T-helper 1 cell treated with Interleukin-12 subunit alpha and Interleukin-12 subunit beta and Interleukin-4 antibody, amounts not matched to agents 30 ng/mL and 1 ng/mL, for 36 hours (primary cell): ENCODE results near the gene IP6K2. TPM values are rescaled to one million over a fixed set of nuclear protein-coding genes. Genes with fewer than 3 reads are reported as not detected.
"Not testable (repeated sequence)": the region's sequence is repeated elsewhere in the genome, so short reads cannot be mapped to it uniquely, and the experiment has no call there.

Experiments
- intact Hi-C: fragments of 100-400 bp; cut with micrococcal nuclease; formaldehyde crosslinking; loops from one replicate; pipeline ENCODE4 v1.15.1; 2024
- total RNA-seq: library from RNA; stranded (reverse); gene quantifications from 2 replicates; pipeline ENCODE4 v1.2.3, GENCODE V29; 2022

Gene IP6K2
- total RNA-seq, 1 donor from 2014 or later: 57.3 TPM

DNA sequence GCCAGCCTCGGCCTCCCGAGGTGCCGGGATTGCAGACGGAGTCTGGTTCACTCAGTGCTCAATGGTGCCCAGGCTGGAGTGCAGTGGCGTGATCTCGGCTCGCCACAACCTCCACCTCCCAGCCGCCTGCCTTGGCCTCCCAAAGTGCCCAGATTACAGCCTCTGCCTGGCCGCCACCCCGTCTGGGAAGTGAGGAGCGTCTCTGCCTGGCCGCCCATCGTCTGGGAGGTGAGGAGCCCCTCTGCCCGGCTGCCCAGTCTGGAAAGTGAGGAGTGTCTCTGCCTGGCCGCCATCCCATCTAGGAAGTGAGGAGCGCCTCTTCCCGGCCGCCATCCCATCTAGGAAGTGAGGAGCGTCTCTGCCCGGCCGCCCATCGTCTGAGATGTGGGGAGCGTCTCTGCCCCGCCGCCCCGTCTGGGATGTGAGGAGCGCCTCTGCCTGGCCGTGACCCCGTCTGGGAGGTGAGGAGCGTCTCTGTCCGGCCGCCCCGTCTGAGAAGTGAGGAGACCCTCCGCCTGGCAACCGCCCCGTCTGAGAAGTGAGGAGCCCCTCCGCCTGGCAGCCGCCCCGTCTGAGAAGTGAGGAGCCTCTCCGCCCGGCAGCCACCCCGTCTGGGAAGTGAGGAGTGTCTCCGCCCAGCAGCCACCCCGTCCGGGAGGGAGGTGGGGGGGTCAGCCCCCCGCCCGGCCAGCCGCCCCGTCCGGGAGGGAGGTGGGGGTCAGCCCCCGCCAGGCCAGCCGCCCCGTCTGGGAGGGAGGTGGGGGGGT, 16.9 kb upstream of the IP6K2 start:
- intact Hi-C loops: not testable (repeated sequence)

- intact Hi-C loops: no loop called here
Observed at GRCh38 chr3:48727511-48727910, 10.5 kb upstream of the IP6K2 start.

DNA sequence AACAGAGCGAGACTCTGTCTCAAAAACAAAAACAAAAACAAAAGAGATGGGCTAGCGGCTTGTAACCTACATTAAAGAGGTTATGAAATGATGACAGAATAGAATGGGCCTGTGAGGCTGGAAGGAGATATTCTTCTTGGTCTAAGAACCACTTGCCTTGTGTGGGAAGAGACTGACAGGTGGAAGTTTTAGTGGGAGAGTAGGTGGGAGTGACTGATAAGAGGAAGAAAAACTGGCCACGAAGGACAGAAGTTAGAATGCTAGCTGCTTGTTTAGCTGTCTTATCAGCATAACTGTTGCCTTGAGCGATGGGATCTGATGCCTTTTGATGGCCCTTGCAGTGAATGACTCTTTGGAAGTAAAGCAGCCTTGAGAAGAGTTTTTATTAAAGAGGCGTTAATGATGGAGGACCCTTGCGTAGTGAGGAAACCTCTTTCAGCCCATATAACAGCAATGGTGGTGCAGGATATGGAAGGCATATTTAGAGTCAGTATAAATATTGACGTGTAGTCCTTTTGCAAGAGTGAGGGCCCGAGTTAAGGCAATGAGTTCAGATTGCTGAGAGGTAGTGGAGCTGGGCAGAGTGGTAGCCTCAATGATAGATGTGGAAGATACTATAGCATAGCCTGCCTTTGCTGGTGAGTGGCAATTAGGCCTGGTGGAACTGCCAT, 8.3 kb upstream of the IP6K2 start:
- intact Hi-C loops: not testable (repeated sequence)

DNA sequence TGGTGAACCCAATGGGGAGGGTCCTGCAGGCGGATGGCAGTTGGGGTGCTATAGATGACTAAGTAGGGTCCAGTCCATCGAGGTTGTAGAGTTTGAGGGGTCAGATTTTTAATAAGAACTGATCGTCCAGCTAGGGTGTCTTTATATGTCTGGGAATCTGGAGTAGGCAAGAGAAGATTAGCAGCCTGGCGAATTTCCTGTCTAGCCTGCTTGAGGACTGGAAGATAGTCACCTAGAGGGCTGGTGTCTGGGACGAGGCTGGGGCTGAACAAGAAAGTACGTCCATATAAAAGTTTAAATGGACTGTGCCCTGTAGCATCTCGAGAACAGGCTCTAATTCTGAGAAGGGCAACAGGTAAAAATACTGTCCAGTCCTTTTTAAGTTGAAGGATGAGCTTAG, 6.7 kb upstream of the IP6K2 start:
- intact Hi-C loops: no loop called here

DNA sequence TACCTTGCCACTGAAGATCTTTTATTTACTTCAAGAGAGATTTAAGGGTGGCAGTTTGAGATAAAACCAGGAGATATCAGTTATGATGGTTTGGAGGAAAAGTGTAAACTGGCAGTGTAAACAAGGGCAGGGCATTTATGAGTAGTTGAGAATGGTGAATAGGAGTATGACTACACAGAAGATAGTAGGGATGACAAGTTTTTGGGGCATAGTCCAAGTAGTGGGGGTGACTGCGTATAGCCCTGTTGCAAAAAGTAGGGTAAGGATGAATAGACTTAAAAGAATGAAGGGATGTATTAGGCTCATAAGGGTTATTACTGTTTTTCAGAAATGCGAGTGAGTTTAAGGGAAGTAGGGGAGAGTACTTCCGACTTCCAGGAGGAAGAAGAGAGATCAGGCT, 6.3 kb upstream of the IP6K2 start:
- intact Hi-C loops: not testable (repeated sequence)

DNA sequence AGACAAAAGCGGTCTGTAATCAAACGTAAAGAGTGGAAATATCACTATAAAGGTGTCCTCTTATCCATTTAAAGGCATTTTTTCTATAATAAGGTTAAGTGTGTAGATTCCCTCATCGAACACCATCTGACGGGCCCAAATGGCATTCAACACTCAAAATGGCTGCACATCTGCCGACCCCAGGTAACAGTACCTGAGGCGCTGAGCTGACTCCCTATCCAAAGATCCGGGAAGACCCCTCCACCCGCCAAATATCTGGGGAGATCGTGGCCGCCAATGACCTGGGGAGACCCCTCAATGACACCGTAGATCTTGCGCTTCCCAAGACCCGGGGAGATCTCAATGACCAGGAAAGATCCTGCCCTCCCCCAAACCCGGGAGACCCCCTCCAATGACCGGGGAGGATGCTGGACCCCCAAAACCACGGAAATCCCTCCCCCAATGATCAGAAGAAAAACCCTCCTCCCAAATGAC, 476 bp downstream of the IP6K2 start:
- intact Hi-C loops: loop anchor here (2.0 to 10.0 kb wide), 5 partner anchors 60 to 1432 kb away; partner anchors contain the start of genes APEH, KIF9, KLHL18 and RHOA

- intact Hi-C loops: loop anchor here (5.0 to 10.0 kb wide), 3 partner anchors 697 to 1430 kb away; partner anchors contain the start of genes APEH, KIF9, KLHL18 and RHOA
Observed at GRCh38 chr3:48715174-48715800, 1.7 kb downstream of the IP6K2 start.

- intact Hi-C loops: loop anchor here (10.0 kb wide), 1 partner anchor 1427 kb away; the partner anchor contains the start of genes KIF9 and KLHL18
Observed at GRCh38 chr3:48711727-48712126, 5.3 kb downstream of the IP6K2 start.

DNA sequence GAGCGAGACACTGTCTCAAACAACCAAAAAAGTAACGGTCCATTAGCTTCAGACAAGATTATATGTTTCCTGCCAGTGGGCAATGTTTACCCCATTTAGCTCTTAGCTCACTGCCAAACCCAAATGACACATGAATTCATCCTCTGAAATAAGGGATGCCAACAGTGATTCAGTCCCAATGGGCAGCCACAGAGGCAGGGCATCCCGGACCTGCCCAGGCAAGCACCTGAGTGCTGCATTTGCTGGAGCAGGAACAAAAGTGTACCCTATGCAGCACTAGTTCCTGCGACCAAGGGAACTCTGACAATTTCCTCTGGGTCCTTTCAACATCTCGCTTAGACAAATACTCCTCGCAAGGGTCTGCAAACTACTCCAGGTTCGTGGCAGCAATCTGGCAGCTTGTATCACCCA, 8.0 kb downstream of the IP6K2 start:
- intact Hi-C loops: no loop called here

GRCh38 chr3:48708481-48708889, 8.5 kb downstream of the IP6K2 start:
- intact Hi-C loops: no loop called here

GRCh38 chr3:48707157-48707556, 9.9 kb downstream of the IP6K2 start:
- intact Hi-C loops: no loop called here

DNA sequence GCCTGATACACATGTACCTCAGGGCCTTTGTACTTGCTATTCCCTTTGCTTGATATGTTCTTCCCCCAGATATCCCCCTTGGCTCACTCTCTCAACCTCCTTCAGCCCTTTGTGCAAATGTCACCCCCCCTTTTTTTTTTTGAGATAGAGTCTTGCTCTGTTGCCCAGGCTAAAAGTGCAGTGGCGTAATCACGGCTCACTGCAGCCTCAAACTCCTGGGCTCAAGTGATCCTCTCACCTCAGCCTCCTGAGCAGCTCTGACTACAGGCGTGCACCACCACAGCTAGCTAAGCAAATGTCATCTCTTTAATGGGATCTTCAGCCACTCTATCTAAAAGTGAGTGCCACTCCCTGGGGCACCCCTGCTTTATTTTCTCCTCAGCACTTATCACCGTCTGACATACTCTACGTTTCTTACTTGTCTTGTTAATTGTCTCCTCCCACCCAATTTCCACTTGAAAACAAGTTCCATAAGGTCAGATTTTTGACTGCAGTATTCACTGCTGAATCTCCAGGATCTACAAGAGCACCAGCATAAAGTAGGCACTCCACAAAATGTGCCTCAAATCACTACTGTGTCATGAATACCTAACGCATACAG, 14.6 kb downstream of the IP6K2 start:
- intact Hi-C loops: no loop called here

GRCh38 chr3:48700731-48701405, 16.2 kb downstream of the IP6K2 start:
- intact Hi-C loops: no loop called here

- intact Hi-C loops: no loop called here
Observed at GRCh38 chr3:48698891-48699290, 18.1 kb downstream of the IP6K2 start.

- intact Hi-C loops: no loop called here
Observed at GRCh38 chr3:48697952-48698351, 19.1 kb downstream of the IP6K2 start.

DNA sequence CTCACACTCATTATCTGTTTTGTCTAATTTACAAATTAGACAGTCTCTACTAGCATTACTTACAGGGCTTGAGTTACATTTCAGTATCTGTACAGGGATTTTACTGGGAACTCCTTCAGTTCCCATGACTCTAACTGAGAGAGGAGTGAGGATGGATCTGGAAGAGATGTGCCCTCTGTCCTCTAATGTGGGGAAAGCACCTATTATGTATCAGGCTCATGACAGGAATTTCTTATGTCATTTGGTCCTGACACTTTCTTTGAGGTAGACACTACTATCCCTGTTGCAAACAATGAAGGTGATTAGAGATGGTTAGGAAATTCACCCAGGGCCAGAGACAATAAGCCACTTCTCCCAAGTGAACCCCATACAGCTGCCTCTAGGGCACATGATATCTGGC, 20.4 kb downstream of the IP6K2 start:
- intact Hi-C loops: no loop called here

- intact Hi-C loops: no loop called here
Observed at GRCh38 chr3:48696156-48696555, 20.9 kb downstream of the IP6K2 start.

- intact Hi-C loops: no loop called here
Observed at GRCh38 chr3:48695393-48695753, 21.6 kb downstream of the IP6K2 start.

DNA sequence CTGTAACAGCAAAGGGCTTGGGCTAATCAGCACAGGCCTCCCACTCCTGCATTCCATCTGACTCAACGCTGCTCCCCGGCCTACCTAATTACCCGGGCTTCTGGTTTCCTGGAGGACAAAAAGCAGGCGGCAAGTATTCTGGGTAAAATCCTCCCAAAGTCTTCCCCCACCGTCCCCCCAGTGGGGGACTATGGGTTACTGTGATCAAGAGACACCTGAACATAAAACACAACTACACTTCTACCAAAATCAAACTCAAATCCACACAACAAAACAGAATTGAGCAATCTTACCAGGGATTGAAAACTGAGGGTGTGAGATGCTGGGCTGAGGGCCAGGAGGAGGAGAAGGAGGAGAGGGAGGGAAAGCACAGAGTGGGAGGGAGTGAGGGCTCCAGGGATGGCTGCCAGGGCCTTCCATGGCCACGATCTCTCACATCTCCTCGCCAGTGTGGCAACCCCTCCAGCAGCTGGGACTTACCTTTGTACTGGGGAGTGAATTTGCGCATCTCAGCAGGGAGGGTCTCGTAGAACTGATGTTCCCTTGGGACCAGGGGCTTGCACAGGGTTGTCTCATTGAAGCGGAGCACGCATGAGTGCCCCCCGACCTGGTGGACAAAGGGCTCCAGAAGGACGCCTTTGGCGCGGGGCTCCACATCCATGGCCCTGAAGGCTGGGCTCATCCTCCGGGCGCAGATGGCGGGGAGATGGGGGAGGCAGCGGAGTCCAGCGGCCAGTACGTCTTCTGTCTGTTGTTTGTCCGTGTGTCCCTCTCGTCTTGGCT, 22.2 kb downstream of the IP6K2 start:
- intact Hi-C loops: no loop called here

GRCh38 chr3:48693826-48694225, 23.2 kb downstream of the IP6K2 start:
- intact Hi-C loops: no loop called here
